ENCODE results near the gene AMIGO2.

The AMIGO2 gene

GRCh38 chr12:47084172-47084571 lies 4.4 kb upstream of the AMIGO2 start:
- Mint-ChIP-seq H3K9me3 (no peaks in the 10 kb centered on the region), H3K4me3 (peak overlapping the region; percentile 52), H3K36me3 (peaks cover 16% of the 10 kb centered on the region), H3K4me1 (peaks cover 62% of the 10 kb centered on the region), H3K27ac (peak overlapping the region; percentile 38)
- ATAC-seq, result peak; percentile 24
- no peak for DNase-seq (ENCODE audit: low spot score in 2 of 2)

- no peak overlapping the region for H3K27ac Mint-ChIP-seq
- H3K36me3 Mint-ChIP-seq, result peaks cover 22% of the 10 kb centered on the region
- no peak for DNase-seq (ENCODE audit: low spot score in 2 of 2)
- H3K4me3 Mint-ChIP-seq, result no peak overlapping the region
- H3K9me3 Mint-ChIP-seq, result no peaks in the 10 kb centered on the region
- peaks cover 70% of the 10 kb centered on the region for H3K4me1 Mint-ChIP-seq
- ATAC-seq, result no peak
Observed at GRCh38 chr12:47082796-47083621, 3.2 kb upstream of the AMIGO2 start.

- ATAC-seq (no peak), DNase-seq (ENCODE audit: low spot score in 2 of 2) (no peak)
- H3K9me3 Mint-ChIP-seq, result no peaks in the 10 kb centered on the region
- H3K27ac Mint-ChIP-seq, result no peak overlapping the region
- peaks cover 22% of the 10 kb centered on the region for H3K36me3 Mint-ChIP-seq
- peaks cover 77% of the 10 kb centered on the region for H3K4me1 Mint-ChIP-seq
- no peak overlapping the region for H3K4me3 Mint-ChIP-seq
Observed at GRCh38 chr12:47082283-47082682, 2.5 kb upstream of the AMIGO2 start.

GRCh38 chr12:47080725-47081502 lies 1.2 kb upstream of the AMIGO2 start:
- peaks cover 84% of the 10 kb centered on the region for H3K4me1 Mint-ChIP-seq
- H3K4me3 Mint-ChIP-seq, result peak overlapping the region; percentile 94
- peak overlapping the region; percentile 93 for H3K27ac Mint-ChIP-seq
- no peak for DNase-seq (ENCODE audit: low spot score in 2 of 2)
- ATAC-seq, result peak; percentile 59
- no peaks in the 10 kb centered on the region for H3K9me3 Mint-ChIP-seq
- H3K36me3 Mint-ChIP-seq, result peaks cover 22% of the 10 kb centered on the region

GRCh38 chr12:47079981-47080724 lies 394 bp upstream of the AMIGO2 start:
- peak; percentile 58 for ATAC-seq
- DNase-seq (ENCODE audit: low spot score in 2 of 2), result peak in 1 of 2 donors; percentile 80
- peak overlapping the region; percentile 93 for H3K27ac Mint-ChIP-seq

GRCh38 chr12:47078733-47079467 lies 859 bp downstream of the AMIGO2 start:
- DNase-seq (ENCODE audit: low spot score in 2 of 2) (no peak), ATAC-seq (peak; percentile 68)
- peaks cover 64% of the 10 kb centered on the region for H3K4me1 Mint-ChIP-seq
- H3K36me3 Mint-ChIP-seq, result peaks cover 22% of the 10 kb centered on the region
- H3K4me3 Mint-ChIP-seq, result peak overlapping the region; percentile 94
- H3K9me3 Mint-ChIP-seq, result no peaks in the 10 kb centered on the region
- peak overlapping the region; percentile 98 for H3K27ac Mint-ChIP-seq

More at GRCh38 chr12:47079981-47080724, 394 bp upstream of the AMIGO2 start:
- Mint-ChIP-seq H3K4me3 (peak overlapping the region; percentile 94), H3K36me3 (peaks cover 22% of the 10 kb centered on the region), H3K9me3 (no peaks in the 10 kb centered on the region), H3K4me1 (peaks cover 76% of the 10 kb centered on the region)

- ATAC-seq, result no peak
- peaks cover 55% of the 10 kb centered on the region for H3K4me1 Mint-ChIP-seq
- H3K4me3 Mint-ChIP-seq, result peak overlapping the region; percentile 94
- H3K9me3 Mint-ChIP-seq, result no peaks in the 10 kb centered on the region
- peaks cover 22% of the 10 kb centered on the region for H3K36me3 Mint-ChIP-seq
- peak overlapping the region; percentile 98 for H3K27ac Mint-ChIP-seq
- DNase-seq (ENCODE audit: low spot score in 2 of 2), result no peak
Observed at GRCh38 chr12:47078086-47078395, 1.7 kb downstream of the AMIGO2 start.

- Mint-ChIP-seq H3K4me3 (peak overlapping the region; percentile 94), H3K9me3 (no peaks in the 10 kb centered on the region), H3K36me3 (peaks cover 22% of the 10 kb centered on the region), H3K4me1 (peaks cover 49% of the 10 kb centered on the region), H3K27ac (no peak overlapping the region)
- ATAC-seq (no peak), DNase-seq (ENCODE audit: low spot score in 2 of 2) (no peak)
Observed at GRCh38 chr12:47077206-47078085, 2.3 kb downstream of the AMIGO2 start.

GRCh38 chr12:47075192-47076084 lies 4.3 kb downstream of the AMIGO2 start:
- peaks cover 35% of the 10 kb centered on the region for H3K4me1 Mint-ChIP-seq
- no peaks in the 10 kb centered on the region for H3K9me3 Mint-ChIP-seq
- H3K36me3 Mint-ChIP-seq, result peaks cover 13% of the 10 kb centered on the region
- no peak overlapping the region for H3K4me3 Mint-ChIP-seq
- ATAC-seq, result no peak
- DNase-seq (ENCODE audit: low spot score in 2 of 2), result no peak
- no peak overlapping the region for H3K27ac Mint-ChIP-seq

- H3K27ac Mint-ChIP-seq, result no peak overlapping the region
- no peaks in the 10 kb centered on the region for H3K9me3 Mint-ChIP-seq
- H3K4me3 Mint-ChIP-seq, result no peak overlapping the region
- no peak for DNase-seq (ENCODE audit: low spot score in 2 of 2)
- peaks cover 9% of the 10 kb centered on the region for H3K36me3 Mint-ChIP-seq
- peaks cover 32% of the 10 kb centered on the region for H3K4me1 Mint-ChIP-seq
- ATAC-seq, result no peak
Observed at GRCh38 chr12:47074757-47075156, 5.0 kb downstream of the AMIGO2 start.

GRCh38 chr12:47073951-47074350 lies 5.8 kb downstream of the AMIGO2 start:
- no peak overlapping the region for H3K4me3 Mint-ChIP-seq
- H3K27ac Mint-ChIP-seq, result no peak overlapping the region
- H3K4me1 Mint-ChIP-seq, result peaks cover 27% of the 10 kb centered on the region
- ATAC-seq (no peak), DNase-seq (ENCODE audit: low spot score in 2 of 2) (no peak)
- peaks cover 4% of the 10 kb centered on the region for H3K36me3 Mint-ChIP-seq
- H3K9me3 Mint-ChIP-seq, result no peaks in the 10 kb centered on the region

- Mint-ChIP-seq H3K9me3 (no peaks in the 10 kb centered on the region), H3K4me1 (peaks cover 28% of the 10 kb centered on the region), H3K4me3 (no peak overlapping the region), H3K36me3 (no peaks in the 10 kb centered on the region), H3K27ac (no peak overlapping the region)
- no peak for DNase-seq (ENCODE audit: low spot score in 2 of 2)
- no peak for ATAC-seq
Observed at GRCh38 chr12:47071241-47071852, 8.4 kb downstream of the AMIGO2 start.

GRCh38 chr12:47070310-47070709 lies 9.4 kb downstream of the AMIGO2 start:
- H3K9me3 Mint-ChIP-seq, result no peaks in the 10 kb centered on the region
- no peaks in the 10 kb centered on the region for H3K36me3 Mint-ChIP-seq
- DNase-seq (ENCODE audit: low spot score in 2 of 2) (no peak), ATAC-seq (no peak)
- peaks cover 28% of the 10 kb centered on the region for H3K4me1 Mint-ChIP-seq
- no peak overlapping the region for H3K27ac Mint-ChIP-seq
- H3K4me3 Mint-ChIP-seq, result no peak overlapping the region
